ENCODE results near the gene SCUBE1.

The SCUBE1 gene

DNA sequence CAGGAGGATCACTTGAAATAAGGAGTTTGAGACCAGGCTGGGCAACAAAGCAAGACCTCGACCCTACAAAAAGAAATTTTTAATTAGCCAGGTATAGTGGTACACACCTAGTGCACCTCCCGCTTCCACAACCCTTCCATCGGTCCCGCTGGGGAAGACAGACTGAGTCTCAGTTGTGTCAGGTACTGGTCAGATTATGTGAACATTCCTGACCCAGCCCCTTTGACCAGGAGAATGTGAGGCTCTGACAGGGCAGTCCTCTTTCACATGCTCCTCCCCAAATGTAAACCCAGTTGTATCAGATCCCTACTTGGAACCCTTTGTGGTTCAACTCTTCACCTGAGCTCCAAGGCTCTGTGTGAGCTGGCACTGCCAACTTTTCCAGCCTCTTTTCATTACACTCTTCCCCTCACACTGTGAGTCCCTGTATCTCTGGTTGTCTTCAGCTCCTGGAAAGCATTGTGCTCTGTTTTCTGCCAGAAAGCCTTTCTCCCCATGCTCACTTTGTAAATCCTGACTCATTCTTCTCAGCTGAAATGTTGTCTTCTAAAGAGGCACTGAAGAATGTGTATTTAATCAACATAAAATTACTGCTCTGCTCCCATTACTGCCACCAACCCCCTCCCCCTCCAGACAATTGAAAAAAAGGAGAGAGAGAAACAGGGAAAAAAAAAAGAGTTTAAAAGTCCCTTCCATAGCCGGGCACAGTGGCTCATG, 154.2 kb downstream of the SCUBE1 start:
- no peak for DNase-seq

DNA sequence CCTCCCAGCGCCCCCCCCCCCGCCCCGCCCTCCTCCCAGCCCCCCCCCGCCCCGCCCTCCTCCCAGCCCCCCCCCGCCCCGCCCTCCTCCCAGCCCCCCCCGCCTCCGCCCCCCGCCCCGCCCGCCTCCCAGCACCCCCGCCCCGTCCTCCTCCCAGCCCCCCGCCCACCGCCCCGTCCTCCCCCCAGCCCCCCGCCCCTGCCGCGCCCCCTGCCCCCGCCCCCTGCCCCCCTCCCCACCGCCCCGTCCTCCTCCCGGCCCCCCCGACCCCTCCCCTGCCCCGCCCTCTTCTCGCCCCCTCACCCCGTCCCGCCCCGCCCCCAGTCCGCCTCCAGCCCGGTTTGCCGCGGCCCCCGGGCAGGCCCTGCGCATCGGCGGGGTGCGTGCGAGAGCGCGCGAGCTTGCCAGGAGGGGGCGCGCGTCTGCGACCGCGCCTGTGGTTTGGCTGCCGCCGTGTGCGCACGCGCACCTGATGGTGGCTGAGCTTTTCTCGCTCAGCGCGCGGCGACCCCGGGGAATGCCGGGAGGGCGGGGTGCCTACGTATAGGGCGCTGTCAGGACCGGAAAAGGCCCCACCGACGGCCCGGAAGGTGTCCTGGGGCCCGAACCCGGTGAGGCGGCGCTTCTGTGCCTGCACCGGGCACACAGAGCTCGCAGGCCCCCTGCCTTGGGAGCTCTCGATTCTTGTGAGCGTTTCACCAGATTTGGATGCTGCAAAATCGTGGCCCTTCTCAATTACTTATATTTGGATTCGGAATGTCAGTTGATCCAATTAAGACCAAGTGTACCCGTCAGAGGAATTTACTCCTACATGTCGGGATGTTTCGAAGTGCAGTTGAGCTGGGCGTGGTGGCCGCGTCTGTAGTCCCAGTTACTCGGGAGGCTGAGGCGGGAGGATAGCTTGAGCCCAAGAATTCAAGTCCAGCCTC, 155.7 kb downstream of the SCUBE1 start:
- peak; percentile 95 to 96 for DNase-seq

DNA sequence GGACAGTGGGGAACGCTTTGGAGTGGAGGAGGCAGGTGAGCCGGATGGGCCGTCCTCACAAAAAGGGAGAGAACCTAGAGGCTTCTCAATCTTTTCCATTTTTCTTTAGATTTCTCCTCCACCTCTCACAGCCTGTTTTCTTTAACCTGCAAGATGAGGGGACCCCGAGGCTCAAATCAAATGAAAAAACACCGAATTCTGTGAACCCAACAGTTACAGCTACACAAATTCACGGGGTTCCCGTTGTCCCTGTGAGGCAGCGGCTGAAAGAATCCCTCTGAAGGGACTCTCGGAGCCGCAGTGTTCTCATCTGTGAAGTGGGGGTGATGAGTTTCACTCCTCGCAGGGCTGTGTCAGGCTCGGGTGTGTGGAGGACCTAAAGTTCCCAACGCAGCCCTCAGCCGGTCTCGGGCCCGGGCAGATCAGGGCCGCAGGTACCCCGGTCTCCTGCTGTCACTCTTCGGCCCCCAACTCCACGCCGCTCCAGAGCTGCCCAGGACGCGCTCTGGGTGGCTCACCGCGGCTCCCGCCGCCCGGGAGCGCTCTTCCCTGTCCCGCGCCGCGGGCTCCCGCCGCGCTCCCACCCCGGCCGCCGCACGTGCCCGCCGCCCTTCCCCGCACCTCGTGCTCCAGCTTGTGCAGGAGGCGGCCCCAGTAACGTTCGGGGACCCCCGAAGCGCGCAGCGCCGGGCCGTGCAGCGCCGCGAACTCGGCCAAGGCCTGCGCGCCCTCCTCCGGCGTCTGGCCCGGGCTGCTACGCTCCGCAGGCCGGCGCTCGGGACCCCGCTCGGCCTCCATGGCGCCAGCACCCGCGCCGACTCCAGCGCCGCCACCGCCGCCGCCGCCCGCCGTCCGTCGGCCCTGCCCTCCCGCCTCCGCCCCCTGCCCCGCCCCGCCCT, 156.7 kb downstream of the SCUBE1 start, which contains the start of gene TTLL12:
TTLL12 (minus strand) TSS at position 863 of the 899 bp plus-strand sequence; CDS start at position 798, 65 bp downstream.
- DNase-seq: peak; percentile 41 to 48

DNA sequence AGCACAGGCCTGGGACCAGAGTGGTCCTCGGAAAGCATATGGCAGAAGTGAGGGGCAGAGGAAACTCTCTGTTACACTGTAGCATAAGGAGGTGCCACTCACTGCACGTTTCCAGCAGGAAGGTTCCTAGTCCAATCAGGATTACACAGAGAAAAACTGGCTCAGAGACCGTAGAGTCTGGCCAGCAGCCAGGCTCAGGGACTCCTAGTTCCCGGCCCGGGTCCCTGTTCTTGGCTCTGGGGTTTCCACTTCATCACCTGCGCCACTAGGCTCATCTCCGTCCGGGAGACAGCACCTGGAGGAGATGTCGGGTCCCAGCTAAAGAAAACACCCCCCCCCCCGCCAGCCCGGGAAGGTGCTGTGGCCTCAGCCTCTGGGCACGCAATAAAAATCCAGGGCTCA, 157.3 kb downstream of the SCUBE1 start:
- no peak for DNase-seq

DNA sequence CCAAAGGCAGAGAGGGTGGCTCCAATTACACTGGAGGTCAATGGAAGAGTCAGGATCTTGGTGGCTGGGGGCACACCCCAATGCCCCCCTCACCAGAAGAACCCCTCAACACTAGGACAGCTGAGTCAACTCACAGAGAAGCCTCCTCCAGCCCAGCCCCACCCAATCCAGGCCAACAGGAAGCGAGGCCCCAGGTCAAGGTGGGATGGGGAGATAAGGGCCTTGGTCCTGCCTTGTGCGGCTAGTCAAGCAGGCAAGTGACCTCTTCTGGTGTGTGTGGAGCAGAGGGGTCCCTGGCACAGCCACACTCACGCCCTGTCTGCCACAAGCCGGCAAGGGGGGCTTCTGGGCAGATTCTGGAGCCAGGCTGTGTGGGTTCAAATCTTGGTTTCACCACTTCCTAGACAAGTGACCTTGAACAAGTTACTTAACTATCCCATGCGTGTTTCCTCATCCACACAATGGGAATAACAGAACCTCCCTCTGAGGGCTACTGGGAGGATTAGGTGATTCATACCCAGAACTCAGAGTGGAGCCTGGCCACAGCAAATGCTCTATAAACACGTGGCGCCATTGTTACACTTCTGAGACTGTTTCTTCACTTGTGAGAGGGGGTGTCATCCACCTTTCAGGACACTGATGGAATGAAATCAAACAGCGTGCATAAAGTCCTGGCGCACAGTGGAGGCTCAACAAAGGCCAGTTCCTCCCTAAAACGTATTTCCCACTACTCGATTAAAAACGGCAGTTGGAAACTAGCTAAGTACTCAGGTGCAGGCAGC, 159.5 kb downstream of the SCUBE1 start:
- DNase-seq: no peak

DNA sequence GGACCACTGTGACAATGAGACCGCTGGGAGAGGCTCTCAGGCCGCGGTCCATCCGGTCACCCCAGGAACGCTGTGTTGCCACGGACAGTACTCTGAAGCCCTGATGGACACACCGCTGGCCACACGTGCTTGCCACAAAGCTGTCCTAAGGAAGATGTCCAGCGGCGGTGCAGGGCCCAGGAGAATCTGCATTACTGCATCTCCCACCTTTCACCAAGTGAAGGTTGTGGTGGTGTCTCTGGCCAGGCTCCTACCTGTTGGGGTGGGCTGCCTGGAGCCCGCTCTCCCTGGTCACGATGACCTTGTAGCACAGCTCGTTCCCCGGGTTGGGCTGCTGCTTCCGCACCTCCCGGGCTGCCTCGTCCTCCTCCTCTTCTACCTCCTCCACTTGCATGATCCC, 160.4 kb downstream of the SCUBE1 start:
- DNase-seq: no peak

DNA sequence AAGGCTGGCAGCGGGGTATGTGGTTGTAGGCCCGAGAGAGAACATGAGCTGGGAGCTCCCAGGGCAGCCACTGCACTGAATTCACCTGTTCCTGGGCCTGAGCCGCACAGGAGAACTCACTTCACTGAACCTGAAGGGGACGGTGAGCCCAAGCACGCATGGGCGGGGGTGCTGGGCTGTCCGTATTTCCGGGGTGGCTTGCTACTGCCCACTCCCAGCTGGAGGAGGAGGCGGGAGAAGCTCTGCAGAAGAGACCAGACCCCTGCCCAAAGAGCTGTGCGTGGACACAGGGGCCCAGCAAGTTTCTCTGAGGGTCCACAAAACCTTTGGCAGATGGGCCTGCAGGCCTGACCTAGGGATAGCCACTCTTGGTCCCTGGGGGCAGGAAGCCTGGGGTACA, 161.1 kb downstream of the SCUBE1 start:
- DNase-seq: no peak

DNA sequence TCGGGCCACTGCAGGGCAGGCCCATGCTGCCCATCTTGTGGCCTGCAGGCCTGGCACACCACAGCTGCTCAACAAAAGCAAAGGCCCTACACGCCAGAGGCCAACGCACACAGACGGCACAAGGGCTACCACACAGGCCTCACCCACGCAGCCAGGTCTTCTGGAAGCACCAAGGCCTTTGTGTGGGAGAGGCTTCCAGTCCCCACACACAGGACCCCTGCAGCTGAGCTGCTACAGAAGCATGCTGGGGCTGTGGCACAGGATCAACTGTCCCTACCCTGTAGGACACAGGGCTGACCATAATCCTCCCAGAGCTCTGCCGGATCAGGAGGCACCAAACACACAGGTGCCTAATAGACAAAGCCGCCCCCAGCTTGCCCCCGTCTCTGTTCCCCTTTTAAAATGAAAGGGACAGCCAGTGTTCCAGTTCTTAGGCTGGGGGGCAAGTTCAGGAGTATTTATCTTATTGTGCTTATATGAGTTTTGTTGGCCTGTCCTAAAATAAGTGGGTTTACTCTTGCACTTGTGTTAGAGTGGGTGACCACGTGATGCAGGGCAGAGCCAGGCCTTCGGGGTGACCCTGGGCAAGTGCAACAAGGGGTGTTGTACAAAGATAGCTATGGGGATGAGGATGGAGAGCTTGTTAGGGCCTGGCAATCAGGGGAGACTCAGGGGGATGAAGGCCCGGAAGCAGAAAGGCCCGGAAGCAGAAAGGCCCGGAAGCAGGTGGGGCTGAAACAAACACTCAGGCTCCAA, 161.7 kb downstream of the SCUBE1 start:
- no peak for DNase-seq

DNA sequence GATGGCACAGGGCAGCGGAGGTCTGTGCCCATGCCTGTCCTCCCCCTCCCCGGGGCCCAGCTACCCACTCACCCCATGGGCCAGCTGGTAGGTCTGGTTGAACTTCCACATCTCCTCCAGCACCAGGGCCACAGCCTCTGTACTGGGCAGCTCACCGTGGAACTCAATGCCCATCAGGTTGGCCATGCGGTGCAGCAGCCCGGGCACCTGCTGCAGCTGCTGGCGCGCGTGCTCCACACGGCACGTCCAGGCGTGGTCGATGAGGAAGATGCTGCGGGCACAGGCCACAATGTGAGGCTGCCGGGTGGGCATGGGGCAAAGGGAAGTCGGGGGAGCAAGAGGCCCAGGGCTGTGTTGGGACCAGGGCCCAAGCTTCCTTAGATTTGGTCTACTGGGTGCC, 162.5 kb downstream of the SCUBE1 start:
- DNase-seq: no peak

DNA sequence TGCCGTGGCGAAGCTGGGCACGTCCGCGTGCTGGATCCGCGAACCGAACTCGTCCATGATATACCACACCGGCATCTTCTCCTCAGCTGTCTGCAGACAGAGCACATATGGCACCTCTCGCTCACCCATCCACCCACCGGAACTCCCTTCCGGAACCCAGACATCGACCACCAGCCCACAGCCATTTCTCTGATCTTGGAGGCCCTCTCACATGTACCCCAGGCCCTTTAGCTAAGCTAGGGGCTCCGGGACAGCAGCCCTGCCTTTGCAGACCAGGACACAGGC, 163.3 kb downstream of the SCUBE1 start:
- DNase-seq: no peak

DNA sequence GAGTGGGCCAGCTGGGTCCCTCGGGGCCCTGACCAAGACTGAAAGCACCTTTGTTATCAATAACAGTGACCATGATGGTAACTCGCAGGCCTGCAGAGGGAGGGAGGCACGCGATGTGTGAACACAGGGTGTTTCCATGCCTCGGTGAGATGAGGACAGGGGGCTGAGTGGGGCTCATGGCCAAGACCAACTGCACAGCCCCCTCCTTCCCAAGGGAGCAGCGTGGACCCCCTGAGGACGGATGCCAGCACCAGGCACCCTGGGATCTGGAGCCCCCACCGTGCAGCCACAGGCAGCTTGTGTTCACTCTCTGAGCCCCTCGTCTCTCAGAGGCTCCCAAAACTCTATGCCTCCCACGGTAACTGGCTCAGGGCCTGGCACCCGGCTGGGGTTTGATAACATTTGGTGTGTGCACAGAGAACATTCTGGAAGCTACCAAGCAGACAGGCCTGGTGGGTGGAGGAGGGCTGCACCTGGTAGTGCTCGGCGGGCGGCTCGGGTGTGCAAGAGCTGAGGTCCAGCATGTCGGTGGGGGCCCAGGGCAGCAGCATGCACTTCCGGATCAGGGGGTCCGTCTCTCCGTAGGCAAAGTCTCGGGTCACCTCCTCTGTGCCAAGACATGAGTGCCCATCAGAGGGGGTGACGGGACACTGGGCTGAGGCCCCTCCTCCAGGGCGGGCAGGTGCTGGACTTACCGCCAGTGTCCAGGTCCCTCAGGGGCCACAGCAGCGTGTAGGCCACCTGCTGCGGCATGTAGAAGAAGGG, 163.8 kb downstream of the SCUBE1 start:
- DNase-seq: no peak

DNA sequence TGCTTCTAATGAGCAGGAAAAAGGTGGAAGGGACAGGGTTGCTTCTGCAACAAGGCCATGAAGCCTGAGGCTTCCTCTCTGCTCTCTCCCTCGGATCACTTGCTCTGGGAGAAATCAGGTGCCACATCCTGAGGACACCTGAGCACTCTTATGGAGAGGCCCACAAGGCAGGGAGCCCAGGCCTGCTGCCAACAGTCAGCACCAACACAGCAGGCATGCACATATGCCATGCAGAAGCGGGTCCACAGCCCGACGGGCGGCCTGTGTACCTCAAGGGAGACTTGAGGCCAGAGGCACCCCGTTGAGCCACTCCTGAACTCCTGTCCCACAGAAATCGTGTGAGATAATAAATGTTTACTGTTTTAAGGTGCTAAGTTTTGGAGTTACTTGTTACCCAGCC, 165.7 kb downstream of the SCUBE1 start:
- no peak for DNase-seq

DNA sequence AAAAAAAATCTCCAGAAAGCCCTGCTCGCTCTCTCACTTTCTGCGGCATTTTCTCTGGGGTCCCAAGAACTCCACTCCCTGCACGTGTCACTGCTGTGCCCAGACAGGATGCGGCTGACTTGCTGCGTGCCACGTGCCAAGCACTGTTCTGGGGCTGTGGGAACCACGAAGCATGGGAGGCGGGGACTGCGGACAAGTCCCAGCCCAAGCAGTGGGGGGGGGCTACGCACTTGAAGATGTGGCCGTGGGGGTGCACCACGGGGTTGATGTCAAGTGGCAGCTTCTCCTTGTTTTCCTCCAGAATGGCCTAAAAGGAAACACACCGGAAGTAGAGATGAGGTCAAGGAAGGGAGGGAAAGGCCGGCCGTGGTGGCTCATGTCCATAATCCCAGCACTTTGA, 167.1 kb downstream of the SCUBE1 start:
- no peak for DNase-seq

DNA sequence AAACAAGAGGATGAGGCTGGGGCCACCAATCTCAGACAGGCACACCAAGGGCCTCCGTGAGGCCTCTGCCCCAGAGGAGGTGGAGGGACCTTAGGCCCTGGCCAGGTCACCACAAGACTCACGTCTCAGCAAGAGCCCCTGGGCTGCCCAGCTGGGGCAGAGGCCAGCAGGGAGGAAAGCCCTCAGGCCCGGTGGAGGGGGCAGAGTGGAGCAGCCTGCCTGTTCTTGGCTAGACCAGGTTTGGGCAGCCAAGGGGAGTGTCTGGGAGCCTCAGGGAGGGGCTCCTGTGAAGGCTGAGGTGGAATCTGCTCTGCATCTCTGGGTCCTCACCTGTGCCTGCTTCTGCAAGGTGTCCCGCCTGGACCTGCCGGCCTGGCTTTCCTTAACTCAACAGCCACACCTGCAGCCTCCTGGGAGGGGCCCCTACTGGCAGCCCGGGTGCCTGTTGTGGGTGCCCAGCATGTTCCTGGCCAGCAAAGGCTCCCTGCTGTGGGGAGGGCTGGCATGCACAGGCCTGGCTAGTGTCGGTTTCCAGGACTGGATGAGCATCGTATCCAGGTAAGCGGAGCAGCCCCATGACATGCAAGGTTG, 168.1 kb downstream of the SCUBE1 start:
- DNase-seq: no peak

DNA sequence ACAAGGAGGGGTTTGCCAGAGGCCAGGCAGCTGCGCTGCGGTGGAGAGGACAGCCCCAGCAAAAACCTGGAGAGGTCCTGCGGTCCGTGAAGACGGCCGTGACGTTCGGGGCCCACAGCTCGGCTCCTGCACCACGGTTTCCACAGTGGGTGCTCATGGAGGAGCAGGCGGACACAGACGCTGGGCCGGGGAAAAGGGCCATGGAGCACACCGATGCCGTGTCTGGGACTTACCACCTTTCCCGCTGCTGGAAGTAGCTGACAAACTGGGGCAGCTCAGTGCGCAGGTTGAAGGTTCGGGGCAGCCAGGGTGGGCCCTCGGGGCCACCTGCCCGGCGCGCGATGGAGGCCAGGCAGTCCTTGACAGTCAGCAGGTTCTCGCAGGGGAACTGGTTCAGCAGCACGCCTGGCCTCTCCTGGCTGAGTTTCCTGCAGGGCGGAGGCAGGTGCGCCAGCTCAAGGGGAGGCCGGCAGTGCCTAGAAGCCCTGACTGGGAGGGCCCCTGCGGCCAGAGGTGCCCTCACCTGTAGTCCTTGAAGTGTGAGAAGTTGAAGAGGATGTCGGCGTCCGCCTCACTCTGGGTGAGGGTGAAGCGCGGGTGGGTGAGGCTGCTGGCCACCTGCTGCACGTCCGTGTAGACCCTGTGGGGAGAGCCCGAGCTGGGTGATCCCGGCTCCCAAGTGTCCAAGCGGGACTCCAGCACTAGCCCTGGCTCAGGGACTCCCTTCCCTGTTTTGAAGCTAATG, 169.0 kb downstream of the SCUBE1 start:
- no peak for DNase-seq

DNA sequence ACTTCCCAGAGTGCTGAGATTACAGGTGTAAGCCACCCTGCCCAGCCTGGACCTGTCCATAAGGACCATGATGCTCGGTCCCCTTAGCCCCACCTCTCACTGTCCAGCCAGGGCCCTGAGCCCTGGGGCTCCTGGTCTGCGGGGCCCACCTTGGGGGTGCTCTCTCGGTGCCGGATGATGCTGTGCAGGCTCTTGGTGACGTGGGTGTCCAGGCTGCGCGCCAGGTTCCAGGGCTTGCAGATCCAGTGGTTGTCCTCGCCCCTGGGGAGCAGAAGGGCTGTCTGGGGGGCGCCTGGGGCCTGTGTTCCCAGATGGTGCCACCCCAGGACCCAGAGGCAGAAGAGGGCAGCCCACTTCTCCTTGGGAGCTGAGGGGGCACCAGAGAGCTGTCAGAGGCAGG, 169.6 kb downstream of the SCUBE1 start:
- DNase-seq: no peak

DNA sequence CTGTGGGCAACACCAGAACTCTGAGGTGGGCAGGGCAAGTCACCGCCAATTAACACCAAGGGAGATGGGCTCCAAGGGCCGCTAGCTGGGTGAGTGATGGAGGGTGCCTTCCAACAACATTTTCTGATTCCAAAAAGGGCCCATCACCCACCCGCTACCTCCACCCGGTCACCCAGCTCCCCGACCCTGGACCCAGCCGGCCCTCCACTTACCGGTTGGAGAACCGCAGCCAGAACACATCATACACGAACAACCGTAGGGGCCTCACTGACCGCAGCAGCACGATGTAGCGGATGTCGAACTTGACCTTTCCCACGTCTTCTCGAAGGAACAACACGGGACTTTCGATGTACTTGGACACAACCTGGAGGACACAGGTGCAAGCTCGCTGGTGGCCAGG, 171.0 kb downstream of the SCUBE1 start:
- DNase-seq: no peak

DNA sequence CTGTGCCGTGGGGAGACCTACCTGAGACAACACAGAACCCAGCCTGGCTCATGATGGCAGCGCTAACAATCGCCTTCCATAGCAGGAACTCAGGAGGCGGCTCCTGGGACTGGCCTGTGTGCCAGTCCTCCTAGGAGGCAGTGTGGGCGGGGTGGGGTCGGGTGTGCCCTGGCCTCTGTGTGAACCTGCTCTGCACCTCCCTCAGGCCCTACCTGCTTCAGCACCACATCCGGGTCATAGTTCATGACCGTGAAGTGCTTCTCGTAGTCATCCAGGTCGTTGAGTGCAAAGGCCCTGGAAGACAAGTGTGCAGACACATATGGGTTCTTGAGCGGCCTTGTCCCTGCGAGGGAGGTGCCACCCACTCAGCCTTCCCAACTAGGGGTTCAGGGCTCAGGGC, 171.6 kb downstream of the SCUBE1 start:
- DNase-seq: no peak

DNA sequence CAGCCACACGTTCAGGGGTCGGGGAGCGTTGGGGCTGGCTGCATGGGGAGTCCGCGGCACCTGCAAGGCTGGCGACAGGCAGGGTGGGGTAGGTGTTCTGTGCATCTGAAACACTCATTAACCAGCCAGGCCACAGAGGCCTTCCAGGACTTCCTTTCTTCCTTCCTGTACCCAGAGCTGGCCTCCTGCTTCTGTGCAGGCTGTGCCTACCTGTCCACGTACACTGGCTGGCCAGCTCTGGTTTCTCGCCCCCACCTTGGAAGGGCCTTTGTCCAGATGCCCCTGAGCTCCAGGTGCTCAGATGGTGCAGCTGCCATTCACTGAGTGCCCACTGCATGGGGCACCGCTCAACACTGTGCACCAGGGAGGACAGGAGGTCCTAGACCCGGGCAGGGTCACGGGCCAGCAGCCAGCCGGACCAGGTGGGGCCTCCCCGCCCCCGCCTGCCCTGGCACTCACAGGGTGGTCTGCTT, 172.1 kb downstream of the SCUBE1 start:
- no peak for DNase-seq

DNA sequence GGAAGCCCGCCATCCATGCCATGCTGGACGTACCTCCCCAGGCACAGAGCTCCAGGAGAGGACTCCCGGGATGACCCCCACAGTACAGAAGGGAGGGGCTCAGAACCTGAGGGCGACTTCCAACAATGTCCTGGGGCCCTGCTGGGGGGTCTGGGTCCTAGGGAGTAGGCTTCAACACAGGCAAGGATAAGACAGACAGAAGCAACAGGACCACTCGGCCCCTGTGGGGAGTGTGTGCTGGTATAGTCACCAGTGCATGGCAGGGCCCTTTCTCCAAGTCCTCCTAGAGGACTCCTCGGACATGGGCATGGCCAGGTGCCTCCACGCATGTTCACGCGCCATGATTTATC, 173.1 kb downstream of the SCUBE1 start:
- no peak for DNase-seq

All from stimulated activated CD4-positive, alpha-beta T cell treated with anti-CD3 and anti-CD28 coated beads, Interleukin-2, amount 100 ng/mL, for 48 hours (primary cell).